Chondrocyte (in vitro differentiated cells): ENCODE data around the gene SPON1. TPM values are rescaled to one million over a fixed set of nuclear protein-coding genes. Genes with fewer than 3 reads are reported as not detected.
"Not testable (repeated sequence)": the region's sequence is repeated elsewhere in the genome, so short reads cannot be mapped to it uniquely, and the experiment has no call there.

Experiments used
- DNase-seq: peaks from one replicate; pipeline ENCODE4 v3.0.0; 2021; ENCODE audit warnings: mixed read lengths, low spot score
- H3K27ac Mint-ChIP-seq: one replicate; pipeline ENCODE4 v1.8.0; 2021; ENCODE audit warnings: mild to moderate bottlenecking, moderate library complexity, mixed read lengths; ENCODE audit not compliant: unreplicated experiment
- H3K27me3 Mint-ChIP-seq: 2 replicates; pipeline ENCODE4 v1.8.0; 2021; ENCODE audit warnings: low read depth, mixed read lengths
- H3K36me3 Mint-ChIP-seq: 2 replicates; pipeline ENCODE4 v1.8.0; 2021; ENCODE audit warnings: low read depth, mixed read lengths
- H3K4me1 Mint-ChIP-seq: 2 replicates; pipeline ENCODE4 v1.8.0; 2021; ENCODE audit warnings: low read depth, mild to moderate bottlenecking, mixed read lengths
- H3K4me3 Mint-ChIP-seq: one replicate; pipeline ENCODE4 v1.8.0; 2021; ENCODE audit warnings: mild to moderate bottlenecking, moderate library complexity, mixed read lengths; ENCODE audit not compliant: unreplicated experiment
- H3K9me3 Mint-ChIP-seq: 2 replicates; pipeline ENCODE4 v1.8.0; 2021; ENCODE audit warnings: low read depth, mixed read lengths
- CTCF ChIP-seq: fragments of 200-600 bp; sonication (generic); IDR thresholded peaks from 2 replicates; pipeline ENCODE4 v1.5.0; 2021; ENCODE audit warnings: antibody characterized with exemption, mild to moderate bottlenecking, moderate library complexity
- total RNA-seq: library from RNA; stranded (reverse); gene quantifications from 3 replicates; pipeline ENCODE4 v1.2.1, GENCODE V29; 2021

The SPON1 gene
- total RNA-seq, 1 donor from 2014 or later, result 0.10 TPM

GRCh38 chr11:14249121-14249963 is 286.8 kb downstream of the SPON1 start:
- Mint-ChIP-seq H3K4me3 (no peak overlapping the region), H3K27ac (no peak overlapping the region), H3K9me3 (no peaks in the 10 kb centered on the region), H3K36me3 (no peaks in the 10 kb centered on the region), H3K27me3 (peaks cover 40% of the 10 kb centered on the region), H3K4me1 (no peaks in the 10 kb centered on the region)
- DNase-seq, result no peak
- peak; percentile 97 for TF ChIP-seq CTCF

DNA sequence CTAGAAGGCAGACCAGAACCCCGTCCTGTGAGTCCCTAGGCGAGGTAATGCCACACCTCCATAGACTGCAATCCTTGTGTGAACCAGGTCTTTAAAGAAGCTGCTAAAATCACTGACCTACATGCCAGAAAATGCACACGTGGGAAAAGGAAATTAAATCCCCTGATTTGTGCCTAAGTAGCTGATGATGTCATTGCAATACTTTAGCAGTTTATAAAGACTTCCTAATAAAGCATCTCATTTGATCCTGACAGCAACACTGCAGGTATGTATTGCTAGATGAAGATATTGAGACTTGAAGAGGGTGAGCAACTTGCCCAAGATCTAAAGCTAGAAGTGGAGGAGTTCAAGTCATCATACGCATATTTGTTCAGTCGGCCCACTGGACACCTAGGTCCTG is 289.2 kb downstream of the SPON1 start:
- Mint-ChIP-seq H3K27me3 (peaks cover 30% of the 10 kb centered on the region), H3K36me3 (no peaks in the 10 kb centered on the region), H3K27ac (no peak overlapping the region), H3K9me3 (no peaks in the 10 kb centered on the region), H3K4me3 (no peak overlapping the region), H3K4me1 (no peaks in the 10 kb centered on the region)
- TF ChIP-seq CTCF, result no peak
- DNase-seq, result no peak

DNA sequence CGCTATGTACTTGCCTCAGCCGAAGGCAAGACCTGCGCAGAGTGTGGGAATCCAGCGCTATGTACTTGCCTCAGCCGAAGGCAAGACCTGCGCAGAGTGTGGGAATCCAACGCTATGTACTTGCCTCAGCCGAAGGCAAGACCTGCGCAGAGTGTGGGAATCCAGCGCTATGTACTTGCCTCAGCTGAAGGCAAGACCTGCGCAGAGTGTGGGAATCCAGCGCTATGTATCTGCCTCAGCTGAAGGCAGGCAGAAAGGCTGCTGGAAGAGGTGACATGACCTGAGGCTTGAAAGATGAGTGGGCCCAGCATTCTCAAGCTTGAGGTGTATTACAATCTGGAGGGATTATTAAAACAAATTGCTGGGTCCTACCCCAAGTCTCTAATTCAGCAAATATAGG is 290.0 kb downstream of the SPON1 start:
- not testable (repeated sequence) for H3K9me3 Mint-ChIP-seq, DNase-seq, H3K4me3 Mint-ChIP-seq, H3K27ac Mint-ChIP-seq, H3K4me1 Mint-ChIP-seq, H3K36me3 Mint-ChIP-seq
- peaks cover 24% of the 10 kb centered on the region for H3K27me3 Mint-ChIP-seq

DNA sequence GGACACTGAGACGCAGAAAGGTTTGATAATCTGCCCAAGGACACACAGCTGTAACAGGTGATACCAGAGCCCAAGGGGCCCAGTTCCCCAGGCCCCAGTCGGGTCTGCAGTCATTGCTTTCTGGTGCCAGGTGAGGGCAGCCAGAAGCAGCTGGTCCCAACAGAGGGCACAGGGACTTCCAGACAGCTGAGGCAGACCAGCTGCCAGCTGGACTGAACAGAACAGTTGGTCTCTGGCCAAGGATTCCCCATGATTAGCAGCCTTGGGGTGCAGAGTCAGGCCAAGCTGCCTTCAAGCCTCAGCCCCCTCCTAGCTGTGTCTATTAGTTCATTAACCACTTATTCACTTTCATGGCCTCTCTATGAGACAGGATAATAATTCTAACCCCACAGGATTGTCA is 290.9 kb downstream of the SPON1 start:
- H3K4me1 Mint-ChIP-seq, result no peaks in the 10 kb centered on the region
- no peak overlapping the region for H3K4me3 Mint-ChIP-seq
- H3K9me3 Mint-ChIP-seq, result no peaks in the 10 kb centered on the region
- no peak for DNase-seq
- no peak overlapping the region for H3K27ac Mint-ChIP-seq
- no peaks in the 10 kb centered on the region for H3K36me3 Mint-ChIP-seq
- TF ChIP-seq CTCF, result no peak
- peaks cover 16% of the 10 kb centered on the region for H3K27me3 Mint-ChIP-seq

GRCh38 chr11:14253840-14254239 is 291.3 kb downstream of the SPON1 start:
- Mint-ChIP-seq H3K4me3 (no peak overlapping the region), H3K27me3 (peaks cover 12% of the 10 kb centered on the region), H3K27ac (no peak overlapping the region), H3K4me1 (no peaks in the 10 kb centered on the region), H3K9me3 (no peaks in the 10 kb centered on the region), H3K36me3 (no peaks in the 10 kb centered on the region)
- no peak for TF ChIP-seq CTCF
- no peak for DNase-seq
